ENCODE results near the gene DESI1.
"Not testable (repeated sequence)": the region's sequence is repeated elsewhere in the genome, so short reads cannot be mapped to it uniquely, and the experiment has no call there.

Gene DESI1

DNA sequence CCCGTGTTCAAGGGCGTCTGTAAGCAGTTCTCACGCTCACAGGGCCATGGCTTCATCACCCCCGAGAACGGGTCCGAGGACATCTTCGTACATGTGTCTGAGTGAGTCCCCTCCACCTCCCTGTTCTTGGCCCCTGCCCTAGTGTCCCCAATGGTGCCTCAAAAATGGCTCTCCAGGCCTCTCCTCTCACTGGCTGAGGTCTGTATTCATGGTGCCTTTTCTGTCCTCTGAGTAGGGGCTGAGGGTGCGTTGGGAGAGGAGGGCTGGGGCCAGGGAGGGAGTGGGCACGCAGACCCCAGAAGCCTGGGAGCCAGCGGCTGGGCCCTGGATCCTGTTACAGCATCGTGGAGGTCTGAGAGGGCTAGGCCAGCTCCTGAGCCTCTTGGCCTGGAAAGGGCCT is 47.2 kb downstream of the DESI1 start:
- Histone ChIP-seq H3K4me3 (ENCODE audit: low read depth, low read length) (no peak overlapping the region), H2AFZ (ENCODE audit: low read length, unreplicated experiment) (no peak overlapping the region), H3K36me3 (ENCODE audit: insufficient read depth, low read length) (no peaks in the 10 kb centered on the region)

DNA sequence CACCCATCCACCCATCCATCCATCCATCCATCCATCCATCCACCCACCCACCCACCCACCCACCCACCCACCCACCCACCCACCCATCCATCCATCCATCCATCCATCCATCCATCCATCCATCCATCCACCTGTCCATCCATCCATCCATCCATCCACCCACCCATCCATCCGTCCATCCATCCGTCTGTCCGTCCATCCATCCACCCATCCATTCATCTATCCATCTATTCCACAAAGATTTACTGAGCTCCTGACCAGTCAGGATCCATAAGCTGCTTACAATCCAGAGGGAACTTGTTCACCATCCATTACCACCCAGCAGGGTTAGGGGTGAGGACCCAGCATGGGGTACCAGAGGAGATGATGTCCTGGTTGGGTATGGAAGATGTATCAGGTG is 48.5 kb downstream of the DESI1 start:
- not testable (repeated sequence) for H3K36me3 ChIP-seq (ENCODE audit: insufficient read depth, low read length); H3K79me2 ChIP-seq (ENCODE audit: control insufficient read depth, insufficient read depth, low read length, unreplicated experiment); H3K4me3 ChIP-seq (ENCODE audit: low read depth, low read length); H3K27me3 ChIP-seq (ENCODE audit: insufficient read depth, low read length); H3K27ac ChIP-seq (ENCODE audit: low read depth, low read length); H2AFZ ChIP-seq (ENCODE audit: low read length, unreplicated experiment); H3K4me1 ChIP-seq (ENCODE audit: control insufficient read depth, insufficient read depth, low read length, unreplicated experiment)

More for the DNA sequence above, 47.2 kb downstream of the DESI1 start:
- H3K27me3 ChIP-seq (ENCODE audit: insufficient read depth, low read length), result no peaks in the 10 kb centered on the region
- no peaks in the 10 kb centered on the region for H3K79me2 ChIP-seq (ENCODE audit: control insufficient read depth, insufficient read depth, low read length, unreplicated experiment)
- no peaks in the 10 kb centered on the region for H3K4me1 ChIP-seq (ENCODE audit: control insufficient read depth, insufficient read depth, low read length, unreplicated experiment)
- H3K27ac ChIP-seq (ENCODE audit: low read depth, low read length), result no peak overlapping the region

DNA sequence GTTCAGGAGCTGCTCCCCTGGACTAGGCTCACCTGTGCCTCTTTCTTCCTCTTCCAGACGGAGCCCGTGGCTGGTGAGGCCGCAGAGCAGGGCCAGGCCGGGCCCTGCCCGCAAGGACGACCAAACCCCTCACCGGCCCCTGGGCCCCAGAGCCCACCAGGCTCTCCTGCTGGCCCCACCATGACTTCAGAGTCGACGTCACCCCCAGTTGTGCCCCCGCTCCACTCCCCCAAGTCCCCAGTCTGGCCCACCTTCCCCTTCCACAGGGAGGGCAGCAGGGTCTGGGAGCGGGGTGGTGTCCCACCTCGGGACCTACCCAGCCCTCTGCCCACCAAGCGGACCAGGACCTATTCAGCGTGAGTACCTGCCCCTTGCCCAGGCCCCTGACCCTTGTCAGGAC is 49.1 kb downstream of the DESI1 start:
- H3K4me3 ChIP-seq (ENCODE audit: low read depth, low read length), result no peak overlapping the region
- H3K36me3 ChIP-seq (ENCODE audit: insufficient read depth, low read length), result no peaks in the 10 kb centered on the region
- no peaks in the 10 kb centered on the region for H3K27me3 ChIP-seq (ENCODE audit: insufficient read depth, low read length)
- H2AFZ ChIP-seq (ENCODE audit: low read length, unreplicated experiment), result no peak overlapping the region
- no peak overlapping the region for H3K27ac ChIP-seq (ENCODE audit: low read depth, low read length)
- H3K4me1 ChIP-seq (ENCODE audit: control insufficient read depth, insufficient read depth, low read length, unreplicated experiment), result no peaks in the 10 kb centered on the region
- H3K79me2 ChIP-seq (ENCODE audit: control insufficient read depth, insufficient read depth, low read length, unreplicated experiment), result no peaks in the 10 kb centered on the region

DNA sequence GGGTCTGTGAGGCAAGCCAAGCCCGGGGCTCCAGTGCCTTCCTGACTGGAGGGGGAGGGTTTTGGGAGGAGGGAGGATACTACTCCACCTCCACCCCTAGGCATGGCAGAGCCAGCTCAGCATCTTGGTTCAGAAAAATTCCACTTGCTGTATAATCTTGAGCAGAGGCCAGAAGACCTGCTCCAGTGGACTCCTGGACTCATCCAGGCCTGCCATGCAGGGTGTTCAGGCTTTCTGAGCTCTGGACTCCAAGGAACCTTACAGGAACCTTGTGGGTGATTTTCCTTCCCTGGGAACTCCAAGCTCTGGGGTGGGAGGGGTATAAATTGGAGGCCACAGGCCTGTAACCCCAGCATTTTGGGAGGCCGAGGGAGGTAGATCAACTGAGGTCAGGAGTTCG is 50.6 kb downstream of the DESI1 start:
- no peak overlapping the region for H3K27ac ChIP-seq (ENCODE audit: low read depth, low read length)
- no peaks in the 10 kb centered on the region for H3K79me2 ChIP-seq (ENCODE audit: control insufficient read depth, insufficient read depth, low read length, unreplicated experiment)
- H3K36me3 ChIP-seq (ENCODE audit: insufficient read depth, low read length), result no peaks in the 10 kb centered on the region
- H3K4me3 ChIP-seq (ENCODE audit: low read depth, low read length), result no peak overlapping the region
- H2AFZ ChIP-seq (ENCODE audit: low read length, unreplicated experiment), result no peak overlapping the region
- H3K27me3 ChIP-seq (ENCODE audit: insufficient read depth, low read length), result no peaks in the 10 kb centered on the region
- H3K4me1 ChIP-seq (ENCODE audit: control insufficient read depth, insufficient read depth, low read length, unreplicated experiment), result no peaks in the 10 kb centered on the region

DNA sequence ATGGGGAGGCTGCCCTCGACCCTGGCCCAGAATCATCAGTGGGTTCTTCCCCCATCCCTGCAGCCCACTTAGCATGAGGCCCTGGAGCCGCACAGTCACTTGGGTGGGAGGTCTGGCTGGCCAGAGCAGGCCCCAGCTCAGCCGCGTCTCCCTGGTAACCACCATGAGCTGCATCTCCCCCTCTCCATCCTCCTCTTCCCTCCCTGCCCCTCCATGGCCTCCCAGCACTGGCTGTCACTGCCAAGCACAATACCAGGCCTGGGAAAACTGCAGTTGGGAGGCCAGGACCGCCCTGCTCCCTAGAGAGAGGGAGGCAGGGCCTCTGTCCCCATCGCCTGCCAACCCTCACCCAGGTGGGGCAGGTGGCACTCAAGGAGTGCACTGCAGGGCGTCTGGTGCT is 52.0 kb downstream of the DESI1 start:
- Histone ChIP-seq H2AFZ (ENCODE audit: low read length, unreplicated experiment) (no peak overlapping the region), H3K27ac (ENCODE audit: low read depth, low read length) (no peak overlapping the region), H3K79me2 (ENCODE audit: control insufficient read depth, insufficient read depth, low read length, unreplicated experiment) (no peaks in the 10 kb centered on the region), H3K4me3 (ENCODE audit: low read depth, low read length) (no peak overlapping the region), H3K27me3 (ENCODE audit: insufficient read depth, low read length) (no peaks in the 10 kb centered on the region), H3K36me3 (ENCODE audit: insufficient read depth, low read length) (no peaks in the 10 kb centered on the region), H3K4me1 (ENCODE audit: control insufficient read depth, insufficient read depth, low read length, unreplicated experiment) (peaks cover 3% of the 10 kb centered on the region)

DNA sequence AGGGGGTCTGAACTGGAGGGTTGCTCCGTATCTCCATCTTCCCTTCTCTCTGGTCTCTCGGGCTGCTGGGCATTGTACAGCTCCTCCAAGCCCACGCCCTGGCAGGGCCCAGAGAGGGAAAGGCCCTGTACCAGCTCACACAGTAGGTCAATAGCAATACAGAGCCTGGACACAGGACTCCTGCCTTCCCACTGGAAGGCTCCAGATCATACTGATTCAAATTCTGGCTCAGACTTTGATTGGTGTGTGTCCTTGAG is 53.4 kb downstream of the DESI1 start:
- no peak overlapping the region for H2AFZ ChIP-seq (ENCODE audit: low read length, unreplicated experiment)
- no peaks in the 10 kb centered on the region for H3K27me3 ChIP-seq (ENCODE audit: insufficient read depth, low read length)
- H3K4me1 ChIP-seq (ENCODE audit: control insufficient read depth, insufficient read depth, low read length, unreplicated experiment), result peaks cover 14% of the 10 kb centered on the region
- no peaks in the 10 kb centered on the region for H3K36me3 ChIP-seq (ENCODE audit: insufficient read depth, low read length)
- no peak overlapping the region for H3K4me3 ChIP-seq (ENCODE audit: low read depth, low read length)
- H3K79me2 ChIP-seq (ENCODE audit: control insufficient read depth, insufficient read depth, low read length, unreplicated experiment), result no peaks in the 10 kb centered on the region
- no peak overlapping the region for H3K27ac ChIP-seq (ENCODE audit: low read depth, low read length)

DNA sequence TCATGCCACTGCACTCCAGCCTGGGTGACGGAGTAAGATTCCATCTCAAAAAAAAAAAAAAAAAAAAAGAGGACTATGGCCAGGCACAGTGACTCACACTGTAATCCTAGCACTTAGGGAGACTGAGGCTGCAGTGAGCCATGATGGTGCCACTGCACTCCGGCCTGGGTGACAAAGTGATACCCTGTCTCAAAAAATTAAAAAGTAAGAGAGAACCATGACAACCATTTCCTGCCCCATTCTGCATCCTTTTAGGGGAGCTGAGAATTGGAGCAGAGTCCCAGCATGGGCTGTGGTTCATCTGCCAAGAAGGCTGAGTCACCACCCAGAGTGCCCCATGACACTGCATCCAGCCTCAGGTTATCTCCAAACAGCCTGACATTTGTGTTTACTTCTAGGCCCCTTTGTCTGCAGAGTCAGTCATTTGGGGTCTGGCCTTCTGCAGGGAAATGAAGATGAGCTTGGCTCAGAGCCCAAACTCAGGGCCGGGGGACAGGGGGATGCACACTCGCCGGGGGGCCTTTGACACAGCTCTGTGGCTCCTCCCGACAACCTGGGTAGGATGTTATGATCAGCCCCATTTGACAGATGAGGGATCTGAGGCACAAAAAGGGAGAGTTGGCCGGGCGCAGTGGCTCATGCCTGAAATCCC is 55.3 kb downstream of the DESI1 start:
- Histone ChIP-seq H3K27ac (ENCODE audit: low read depth, low read length) (peak overlapping the region; percentile 41; the same call in 1 of the 2 replicates), H2AFZ (ENCODE audit: low read length, unreplicated experiment) (no peak overlapping the region), H3K36me3 (ENCODE audit: insufficient read depth, low read length) (no peaks in the 10 kb centered on the region), H3K27me3 (ENCODE audit: insufficient read depth, low read length) (no peaks in the 10 kb centered on the region), H3K79me2 (ENCODE audit: control insufficient read depth, insufficient read depth, low read length, unreplicated experiment) (no peaks in the 10 kb centered on the region), H3K4me3 (ENCODE audit: low read depth, low read length) (no peak overlapping the region), H3K4me1 (ENCODE audit: control insufficient read depth, insufficient read depth, low read length, unreplicated experiment) (peaks cover 14% of the 10 kb centered on the region)

DNA sequence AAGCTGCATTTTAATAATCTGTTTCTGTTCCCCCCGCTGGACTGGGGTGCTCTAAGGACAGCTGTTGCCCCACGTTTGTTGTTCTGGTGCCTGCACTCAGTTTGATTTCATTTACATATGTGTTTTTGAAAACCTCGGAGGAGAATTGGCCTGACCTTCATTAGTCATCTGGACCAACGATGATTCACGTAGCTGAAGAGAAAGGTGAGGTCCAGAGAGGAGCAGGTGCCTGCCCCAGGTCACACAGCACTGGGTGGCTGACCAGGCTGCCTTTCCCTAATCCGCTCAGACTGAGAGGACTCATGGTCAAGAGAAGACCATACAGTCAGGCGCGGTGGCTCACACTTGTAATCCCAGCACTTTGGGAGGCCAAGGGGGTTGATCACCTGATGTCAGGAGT is 56.3 kb downstream of the DESI1 start:
- Histone ChIP-seq H2AFZ (ENCODE audit: low read length, unreplicated experiment) (no peak overlapping the region), H3K4me1 (ENCODE audit: control insufficient read depth, insufficient read depth, low read length, unreplicated experiment) (peaks cover 14% of the 10 kb centered on the region), H3K27me3 (ENCODE audit: insufficient read depth, low read length) (no peaks in the 10 kb centered on the region), H3K27ac (ENCODE audit: low read depth, low read length) (no peak overlapping the region), H3K36me3 (ENCODE audit: insufficient read depth, low read length) (no peaks in the 10 kb centered on the region), H3K4me3 (ENCODE audit: low read depth, low read length) (no peak overlapping the region), H3K79me2 (ENCODE audit: control insufficient read depth, insufficient read depth, low read length, unreplicated experiment) (no peaks in the 10 kb centered on the region)

DNA sequence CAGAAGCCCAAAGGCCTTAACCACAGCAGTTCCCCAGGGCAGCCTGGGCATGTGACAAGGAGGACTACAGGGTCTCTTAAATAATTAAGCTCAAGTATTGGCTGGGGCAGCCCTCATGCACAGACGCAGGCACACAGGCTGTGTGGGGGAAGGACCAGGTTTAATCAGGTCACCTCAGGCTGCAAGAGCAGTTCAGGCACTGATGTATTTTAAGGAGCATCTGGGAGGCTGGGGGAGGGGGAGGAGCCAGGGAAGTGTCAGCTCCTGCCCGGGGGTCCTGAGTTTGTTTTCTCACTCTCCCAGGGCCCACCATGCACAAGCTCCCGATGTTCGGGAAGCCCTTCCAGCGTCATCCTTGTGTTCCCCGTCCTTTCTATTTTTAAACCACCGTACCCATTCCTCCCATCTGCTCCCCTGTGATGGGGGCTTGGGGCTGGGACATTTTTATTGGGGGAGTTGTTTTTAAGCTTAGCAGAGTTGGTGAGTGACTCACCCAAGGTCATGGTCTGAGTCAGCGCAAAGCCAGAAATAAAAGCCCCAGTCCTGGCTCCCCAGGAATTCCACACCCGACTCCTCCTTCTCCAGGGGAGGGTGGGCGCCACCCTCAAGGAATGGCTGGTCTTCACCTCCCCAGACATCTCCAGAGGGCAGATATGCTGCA is 57.7 kb downstream of the DESI1 start:
- Histone ChIP-seq H3K4me3 (ENCODE audit: low read depth, low read length) (peak overlapping the region; percentile 37; the same call in 1 of the 2 replicates), H3K36me3 (ENCODE audit: insufficient read depth, low read length) (no peaks in the 10 kb centered on the region), H3K27me3 (ENCODE audit: insufficient read depth, low read length) (no peaks in the 10 kb centered on the region), H2AFZ (ENCODE audit: low read length, unreplicated experiment) (no peak overlapping the region), H3K27ac (ENCODE audit: low read depth, low read length) (no peak overlapping the region), H3K4me1 (ENCODE audit: control insufficient read depth, insufficient read depth, low read length, unreplicated experiment) (peaks cover 14% of the 10 kb centered on the region), H3K79me2 (ENCODE audit: control insufficient read depth, insufficient read depth, low read length, unreplicated experiment) (no peaks in the 10 kb centered on the region)

DNA sequence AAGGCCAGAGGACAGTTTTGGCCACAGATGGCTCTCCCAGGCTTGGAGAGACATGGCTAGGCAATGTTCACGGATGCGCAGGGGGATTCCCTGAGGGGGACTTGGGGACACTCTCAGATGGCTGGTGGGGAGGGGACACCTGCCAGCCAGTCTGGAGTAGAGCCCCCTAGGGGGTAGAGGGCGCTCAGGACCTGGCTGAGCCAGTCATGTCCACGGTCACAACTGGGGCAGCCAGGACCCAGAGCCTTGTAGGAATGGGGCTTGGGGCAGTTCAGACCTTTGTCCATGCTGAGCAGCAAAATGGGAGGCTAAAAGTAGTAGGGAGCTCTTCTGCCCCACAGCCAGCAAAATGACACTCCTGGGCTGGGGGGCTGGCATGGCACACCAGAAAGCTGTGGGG is 58.4 kb downstream of the DESI1 start:
- no peaks in the 10 kb centered on the region for H3K36me3 ChIP-seq (ENCODE audit: insufficient read depth, low read length)
- H3K4me3 ChIP-seq (ENCODE audit: low read depth, low read length), result no peak overlapping the region
- no peaks in the 10 kb centered on the region for H3K79me2 ChIP-seq (ENCODE audit: control insufficient read depth, insufficient read depth, low read length, unreplicated experiment)
- H3K4me1 ChIP-seq (ENCODE audit: control insufficient read depth, insufficient read depth, low read length, unreplicated experiment), result peaks cover 19% of the 10 kb centered on the region
- no peak overlapping the region for H3K27ac ChIP-seq (ENCODE audit: low read depth, low read length)
- no peaks in the 10 kb centered on the region for H3K27me3 ChIP-seq (ENCODE audit: insufficient read depth, low read length)
- no peak overlapping the region for H2AFZ ChIP-seq (ENCODE audit: low read length, unreplicated experiment)

DNA sequence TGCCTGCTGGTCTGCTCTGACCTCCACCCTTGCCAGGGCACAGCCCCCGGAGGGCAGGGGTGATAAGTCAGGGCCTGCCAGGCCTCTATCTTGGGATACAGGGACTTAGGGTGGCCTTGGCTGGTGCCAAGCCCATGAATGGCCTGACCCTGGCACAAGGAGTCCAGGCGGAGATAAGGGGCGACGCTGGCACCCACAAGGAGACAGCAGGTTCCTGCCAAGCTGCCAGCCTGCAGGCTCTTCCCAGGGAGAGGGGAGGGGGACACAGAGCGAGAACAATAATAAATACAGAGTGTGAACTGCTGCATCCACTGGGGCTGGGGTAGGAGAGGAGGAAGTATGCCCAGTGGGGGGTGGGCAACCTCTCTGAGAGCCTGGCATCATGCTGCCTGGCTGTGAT is 59.1 kb downstream of the DESI1 start:
- H3K4me3 ChIP-seq (ENCODE audit: low read depth, low read length), result no peak overlapping the region
- no peaks in the 10 kb centered on the region for H3K36me3 ChIP-seq (ENCODE audit: insufficient read depth, low read length)
- H3K27ac ChIP-seq (ENCODE audit: low read depth, low read length), result no peak overlapping the region
- no peaks in the 10 kb centered on the region for H3K27me3 ChIP-seq (ENCODE audit: insufficient read depth, low read length)
- no peaks in the 10 kb centered on the region for H3K79me2 ChIP-seq (ENCODE audit: control insufficient read depth, insufficient read depth, low read length, unreplicated experiment)
- peaks cover 23% of the 10 kb centered on the region for H3K4me1 ChIP-seq (ENCODE audit: control insufficient read depth, insufficient read depth, low read length, unreplicated experiment)
- H2AFZ ChIP-seq (ENCODE audit: low read length, unreplicated experiment), result no peak overlapping the region
